K562 (cell line): ENCODE results near the gene TMEM126B. TPM values are rescaled to one million over a fixed set of nuclear protein-coding genes. Genes with fewer than 3 reads are reported as not detected.
A peak's percentile ranks its signal among the peaks of the same experiment; 100 is the strongest.

Experiments
- ATAC-seq: fragments of 200-7000 bp; cut with Tn5 transposase; 3 replicates; pipeline ENCODE4 v1.9.1; 2020; ENCODE audit warnings: moderate library complexity
- BruUV-seq: library from RNA; stranded (reverse); fragments of 400-500 nt; replicated peaks from 2 replicates; lab custom pipeline; 2021; lab: Mats Ljungman, UMichigan
- CTCF ChIA-PET: fragments of 300-600 bp; formaldehyde crosslinking; extraction: SDS; loops from one replicate; lab custom pipeline; 2021; ENCODE audit warnings: low intra/inter-chr PET ratio; lab: Yijun Ruan, JAX
- POLR2A ChIA-PET: fragments of 300-600, 350-650 bp; sonication (Branson Sonifier 250); formaldehyde crosslinking; extraction: SDS; loops from one replicate; lab custom pipeline; 2021; ENCODE audit warnings: antibody characterized with exemption, inconsistent platforms; lab: Yijun Ruan, JAX
- DNase-seq, 4 experiments: peaks; one replicate each; pipeline versions ENCODE4 v3.0.0 to v3.0.0-alpha.2; 2011 to 2018; ENCODE audit warnings: low spot score in 3 of 4, mixed read lengths in 3 of 4; ENCODE audit errors: extremely low read depth in 1 of 4
- FAIRE-seq: peaks from 2 replicates; lab custom pipeline; 2011; peaks lifted over from hg19 to GRCh38; lab: Jason Lieb, UNC
- H2AFZ ChIP-seq: 2 replicates; pipeline ENCODE4 v1.6.0; 2011; ENCODE audit warnings: low read depth, low read length, control low read depth, inconsistent platforms
- H3K27ac ChIP-seq: fragments of 200-600 bp; 3 replicates; pipeline ENCODE4 v1.8.0; 2011; ENCODE audit warnings: low read depth, mild to moderate bottlenecking, control low read depth, inconsistent platforms, low read length, moderate library complexity, mixed read lengths; ENCODE audit errors: extremely low read depth
- H3K27me3 ChIP-seq, 2 experiments: fragments of 300-600 bp in 1 of 2; 2 replicates in 1 of 2; 3 replicates in 1 of 2; pipeline versions ENCODE4 v1.6.0 to v1.8.0; 2011; ENCODE audit warnings: inconsistent platforms in 2 of 2, low read length in 2 of 2, mild to moderate bottlenecking in 1 of 2, mixed read lengths in 1 of 2, moderate library complexity in 1 of 2; ENCODE audit not compliant: control insufficient read depth in 2 of 2, insufficient read depth in 2 of 2
- H3K36me3 ChIP-seq: fragments of 300-600 bp; 3 replicates; pipeline ENCODE4 v1.8.0; 2011; ENCODE audit warnings: mild to moderate bottlenecking, low read length, inconsistent platforms; ENCODE audit not compliant: control insufficient read depth, insufficient read depth
- H3K4me1 ChIP-seq, 2 experiments: fragments of 200-600 bp in 1 of 2; replicated peaks in 1 of 2; 2 replicates in 1 of 2; 3 replicates in 1 of 2; pipeline versions ENCODE4 v1.5.1 to v1.8.0; 2011; ENCODE audit warnings: inconsistent platforms in 2 of 2, low read length in 2 of 2, mild to moderate bottlenecking in 1 of 2, mixed read lengths in 1 of 2, moderate library complexity in 1 of 2; ENCODE audit not compliant: control insufficient read depth in 2 of 2, insufficient read depth in 2 of 2
- H3K4me2 ChIP-seq: 2 replicates; pipeline ENCODE4 v1.6.1; 2011; ENCODE audit warnings: low read length, control low read depth, inconsistent platforms, mixed read lengths; ENCODE audit not compliant: insufficient read depth
- H3K4me3 ChIP-seq: fragments of 200-600 bp; sonication (generic), shearing (Covaris generic); 2 replicates; pipeline ENCODE4 v1.5.1; 2016; ENCODE audit warnings: control low read depth, inconsistent platforms
- H3K79me2 ChIP-seq: fragments of 200-600 bp; 3 replicates; pipeline ENCODE4 v1.8.0; 2011; ENCODE audit warnings: low read length, inconsistent platforms; ENCODE audit not compliant: control insufficient read depth, insufficient read depth
- H3K9ac ChIP-seq, 2 experiments: 2 replicates each; pipeline versions ENCODE4 v1.6.0 to v1.6.1; 2011; ENCODE audit warnings: low read depth in 2 of 2, low read length in 2 of 2, control low read depth in 1 of 2, inconsistent platforms in 1 of 2, mild to moderate bottlenecking in 1 of 2, mixed read lengths in 1 of 2; ENCODE audit not compliant: insufficient read depth in 1 of 2
- H3K9me1 ChIP-seq: one replicate; pipeline ENCODE4 v1.6.0; 2011; ENCODE audit warnings: inconsistent platforms, mild to moderate bottlenecking, low read length, moderate library complexity; ENCODE audit not compliant: control insufficient read depth, insufficient read depth
- H3K9me3 ChIP-seq: replicated peaks from 2 replicates; pipeline ENCODE4 v1.5.1; 2011; ENCODE audit warnings: low read depth, low read length, inconsistent platforms; ENCODE audit not compliant: control insufficient read depth, insufficient read depth
- H4K20me1 ChIP-seq: replicated peaks from 2 replicates; pipeline ENCODE4 v1.6.1; 2011; ENCODE audit warnings: low read length, inconsistent platforms, mixed read lengths; ENCODE audit not compliant: control insufficient read depth, insufficient read depth
- CTCF ChIP-seq, 3 experiments: IDR thresholded peaks in 2 of 3; conservative IDR thresholded peaks in 1 of 3; 2 replicates each; pipeline ENCODE4 v1.5.1; 2011 to 2012; ENCODE audit warnings: low read length in 3 of 3, mild to moderate bottlenecking in 3 of 3, control low read depth in 2 of 3, improper control_type of control experiment in 1 of 3, inconsistent platforms in 1 of 3, low read depth in 1 of 3, mixed read lengths in 1 of 3, moderate library complexity in 1 of 3; ENCODE audit not compliant: insufficient read depth in 2 of 3
- NFATC3 ChIP-seq: fragments of 450-650 bp; IDR thresholded peaks from 2 replicates; pipeline ENCODE4 v1.6.1; 2017; ENCODE audit warnings: mild to moderate bottlenecking
- RAD21 ChIP-seq, 2 experiments: fragments of 250-450 bp in 1 of 2; fragments of 450-650 bp in 1 of 2; sonication (Bioruptor Pico) in 1 of 2; formaldehyde crosslinking in 1 of 2; IDR thresholded peaks in 1 of 2; conservative IDR thresholded peaks in 1 of 2; 2 replicates each; pipeline versions ENCODE4 v1.4.0 to v1.8.0; 2020 to 2022; ENCODE audit warnings: mild to moderate bottlenecking in 2 of 2, moderate library complexity in 1 of 2
- WGBS: fragments of 100-300 bp; shearing (Covaris generic); methylation state at CpG from one replicate; pipeline ENCODE4 v1.1.6; 2016; ENCODE audit warnings: low coverage, mixed read lengths; ENCODE audit not compliant: insufficient coverage; ENCODE audit errors: missing lambda C conversion rate; 5-methylcytosine and 5-hydroxymethylcytosine counted together
- in situ Hi-C: fragments of 300-500 bp; cut with MboI; formaldehyde crosslinking; loops from 4 replicates; pipeline ENCODE4 v1.15.0; 2018; ENCODE audit warnings: inconsistent platforms, mixed read lengths
- intact Hi-C: fragments of 100-400 bp; cut with micrococcal nuclease; formaldehyde crosslinking; loops from 2 replicates; pipeline ENCODE4 v1.14.2; 2022
- polyA plus RNA-seq, 8 experiments: library from polyadenylated mRNA; depleted of rRNA in 4 of 8; stranded (reverse) in 5 of 8; unstranded in 3 of 8; fragments of >200 nt; fragmentation: Nextera tagmentation in 2 of 8; fragmentation: Illumina TruSeq in 1 of 8; extraction: Ambion mirVana in 2 of 8; extraction: Trizol in 1 of 8; gene quantifications; 2 replicates each; pipeline versions ENCODE4 v1.2.1 to v1.2.3, GENCODE V29; 2011 to 2014; ENCODE audit warnings: inconsistent platforms in 1 of 8, missing spikeins in 1 of 8
- total RNA-seq, 7 experiments: library from RNA; depleted of rRNA in 6 of 7; stranded (reverse); fragments of >200 nt in 6 of 7; fragmentation: Illumina TruSeq in 2 of 7; extraction: Trizol in 2 of 7; gene quantifications; 2 replicates each; pipeline versions ENCODE4 v1.2.1 to v1.2.3, GENCODE V29; 2011 to 2021; ENCODE audit warnings: low replicate concordance in 1 of 7

Gene TMEM126B
- total and polyA plus RNA-seq, 9 of the 15 experiments (the other 6 are each of a cell fraction or from before 2014, with no cell fraction given) = 85.5 to 226 (median 164) TPM

DNA sequence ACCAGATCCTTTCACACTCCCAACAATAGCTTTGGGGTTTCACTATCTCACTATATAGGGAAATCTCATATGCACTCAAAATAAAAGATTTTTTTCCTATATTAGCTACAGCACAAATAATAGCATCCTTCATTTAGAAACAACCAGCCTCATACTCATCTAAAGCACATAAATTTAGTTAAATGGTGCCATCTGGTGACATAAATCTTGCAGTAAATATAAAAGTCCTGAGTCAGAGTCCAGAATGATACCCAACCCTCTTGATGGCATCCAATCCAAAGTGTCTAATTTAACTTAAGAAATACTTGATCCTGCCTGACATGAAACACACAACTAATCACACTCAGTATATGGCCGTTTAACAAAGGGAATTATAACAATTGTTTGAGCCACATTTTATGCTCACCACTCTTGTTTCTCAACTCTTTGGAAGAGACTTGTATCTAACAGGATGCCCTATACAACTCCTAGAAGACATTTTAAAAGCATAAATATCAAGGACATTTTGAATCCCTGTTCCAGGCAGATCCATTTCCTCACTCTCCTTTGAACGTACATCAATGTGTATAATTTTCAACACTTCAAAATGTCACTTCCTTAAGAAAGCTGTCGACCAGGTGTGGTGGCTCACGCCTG is 37.4 kb upstream of the TMEM126B start:
- in situ Hi-C loops = no loop called here
- Histone ChIP-seq H4K20me1 (no peaks in the 10 kb centered on the region), H3K79me2 (no peaks in the 10 kb centered on the region), H3K36me3 (no peaks in the 10 kb centered on the region), H3K9me1 (no peaks in the 10 kb centered on the region), H3K9me3 (no peaks in the 10 kb centered on the region), H3K27ac (no peak overlapping the region), H3K4me2 (no peak overlapping the region), H3K27me3 (no peaks in the 10 kb centered on the region), H3K9ac (no peak overlapping the region), H3K4me3 (no peak overlapping the region), H2AFZ (no peak overlapping the region), H3K4me1 (no peaks in the 10 kb centered on the region)
- WGBS = 1% methylated on average over 4 of the region's 4 CpGs
- ATAC-seq (peak; percentile 60; the same call in 1 of the 3 replicates), DNase-seq (peak in 2 of 4 experiments; percentile 6 to 11), FAIRE-seq (no peak)
- CTCF ChIA-PET = interaction anchor here (0.7 kb wide), 1 partner anchor 1762 kb away, joined by 3 read pairs; no protein-coding TSS in a partner anchor
- BruUV-seq = no TSS peak
- intact Hi-C loops = loop anchor here (5.0 to 10.0 kb wide), 2 partner anchors 234 to 1764 kb away; no protein-coding TSS in a partner anchor
- POLR2A ChIA-PET = no interaction called here
- TF ChIP-seq NFATC3 = no peak
- TF ChIP-seq RAD21 (CRISPR knock-in tag; conservative IDR thresholded peaks at IDR 0.05 in 1 of 2, IDR thresholded peaks at IDR 0.05 in 1 of 2) = peak in 1 of 2 experiments; percentile 51; a peak in 3 of 4 replicates
- TF ChIP-seq CTCF (IDR thresholded peaks at IDR 0.05 in 2 of 3, conservative IDR thresholded peaks at IDR 0.05 in 1 of 3; ENCODE audit: insufficient read depth in 2 of 3, low read depth in 1 of 3, low read length in 3 of 3) = peak in 1 of 3 experiments; percentile 33; a peak in 1 of 6 replicates
